ENCODE data around the gene RALGAPB. TPM values are rescaled to one million over a fixed set of nuclear protein-coding genes. Genes with fewer than 3 reads are reported as not detected.

The RALGAPB gene
- polyA plus RNA-seq, 4 donors, result 32.2 to 43.2 (median 37.2) TPM

DNA sequence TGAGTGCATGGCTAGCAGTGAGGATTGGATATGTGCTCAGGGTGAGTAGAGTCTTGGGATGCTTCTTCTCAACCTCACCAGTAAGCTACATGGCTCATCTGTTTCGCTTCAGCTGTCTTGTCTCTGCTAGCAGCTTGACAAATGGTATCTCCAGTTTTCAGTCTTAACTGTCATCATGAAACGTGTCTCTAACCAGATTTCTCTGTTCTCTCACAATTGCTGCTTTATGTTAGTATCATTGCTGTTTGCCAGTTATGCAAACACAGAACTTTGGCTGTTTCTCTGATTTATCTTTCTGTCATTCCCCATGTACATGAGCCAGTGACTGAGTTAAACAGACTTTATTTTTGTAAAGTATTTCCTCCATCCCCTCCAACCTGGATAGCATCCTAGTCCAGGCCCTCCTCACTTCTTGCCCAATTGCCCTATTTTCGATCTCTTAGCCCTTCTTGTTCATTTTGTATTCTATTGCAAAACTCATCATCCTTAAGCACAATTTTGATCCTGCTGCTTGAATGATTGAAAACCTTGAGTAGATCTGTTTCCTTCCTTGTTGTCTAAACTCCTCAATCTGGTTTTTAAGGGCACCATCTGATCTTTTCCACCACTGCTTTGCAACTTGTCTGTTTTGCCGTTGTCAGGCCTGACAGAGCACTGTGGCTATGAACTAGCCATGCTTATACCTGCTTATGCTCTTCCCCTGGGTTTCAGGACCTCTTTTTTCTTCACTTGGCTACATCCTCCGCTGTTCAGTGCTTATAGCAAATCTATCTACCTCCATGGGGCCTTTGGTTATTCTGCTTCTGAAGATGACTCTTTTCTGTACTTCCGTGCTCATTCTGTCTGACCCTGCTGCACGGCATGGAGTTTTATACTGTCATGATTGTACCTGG is 70.6 kb downstream of the RALGAPB start:
- DNase-seq (ENCODE audit: low read depth in 4 of 4, low spot score in 3 of 4), result no peak

DNA sequence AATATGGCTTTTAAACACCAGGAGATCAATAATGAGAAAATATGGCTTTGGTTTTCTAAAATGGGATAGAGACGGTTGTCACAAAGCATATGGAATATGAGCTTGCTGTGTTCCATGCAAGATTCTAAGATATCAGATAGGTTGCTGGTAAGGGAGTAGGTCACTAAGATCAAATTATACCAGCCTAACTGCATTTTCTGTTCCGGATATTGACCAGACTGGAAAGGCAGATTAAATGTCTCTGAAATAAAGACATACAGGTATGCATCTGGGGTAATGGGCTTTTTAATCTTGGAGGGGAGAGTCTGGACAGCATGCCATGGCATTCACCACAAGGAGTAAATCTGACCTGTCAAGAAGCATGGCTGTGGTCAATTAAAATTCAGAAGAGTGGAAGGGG is 73.1 kb downstream of the RALGAPB start:
- no peak for DNase-seq (ENCODE audit: low read depth in 4 of 4, low spot score in 3 of 4)

DNA sequence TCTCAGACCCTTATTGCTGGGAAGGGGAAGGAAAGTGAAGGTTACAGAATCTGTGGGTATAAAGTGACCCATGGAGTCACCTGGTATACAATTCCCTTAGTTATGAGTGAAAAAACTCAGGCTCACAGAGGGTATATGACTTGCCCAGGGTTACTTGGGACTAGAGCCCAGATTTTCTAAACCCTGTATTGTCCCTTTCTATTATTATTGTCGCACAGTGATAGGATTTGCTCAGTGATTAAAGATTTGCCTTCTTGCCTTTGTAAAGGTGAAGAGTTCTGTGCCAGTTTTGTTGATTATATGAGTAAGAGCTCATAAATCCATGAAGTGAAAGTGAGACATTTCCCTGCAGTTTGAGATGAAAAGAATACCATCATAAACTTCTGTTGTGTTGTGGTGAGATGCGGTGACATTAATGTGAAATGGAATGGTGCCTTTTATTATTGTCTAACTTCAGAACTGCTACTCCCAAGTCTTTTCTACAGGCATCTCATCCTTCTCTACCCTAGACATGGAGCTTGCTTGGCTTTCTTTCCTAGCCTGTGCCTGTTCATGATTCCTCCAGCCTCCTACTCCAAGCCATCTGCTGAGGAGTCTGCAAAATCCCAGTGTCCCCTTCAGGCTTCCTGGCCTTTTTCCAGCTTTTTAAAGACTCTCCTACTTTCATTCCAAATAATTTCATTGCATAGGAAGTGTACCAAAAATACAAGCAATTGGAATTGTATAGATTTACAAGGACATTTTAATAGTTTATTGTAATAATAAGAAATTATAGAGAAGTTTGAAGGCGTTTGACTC is 74.8 kb downstream of the RALGAPB start:
- no peak for DNase-seq (ENCODE audit: low read depth in 4 of 4, low spot score in 3 of 4)

GRCh38 chr20:38548356-38549083 is 75.9 kb downstream of the RALGAPB start:
- DNase-seq (ENCODE audit: low read depth in 4 of 4, low spot score in 3 of 4), result no peak

GRCh38 chr20:38550274-38550673 is 77.6 kb downstream of the RALGAPB start:
- DNase-seq (ENCODE audit: low read depth in 4 of 4, low spot score in 3 of 4), result no peak

GRCh38 chr20:38551056-38551626 is 78.5 kb downstream of the RALGAPB start:
- no peak for DNase-seq (ENCODE audit: low read depth in 4 of 4, low spot score in 3 of 4)

- DNase-seq (ENCODE audit: low read depth in 4 of 4, low spot score in 3 of 4), result no peak
These were observed 82.3 kb downstream of the RALGAPB start for GRCh38 chr20:38554986-38555385.

DNA sequence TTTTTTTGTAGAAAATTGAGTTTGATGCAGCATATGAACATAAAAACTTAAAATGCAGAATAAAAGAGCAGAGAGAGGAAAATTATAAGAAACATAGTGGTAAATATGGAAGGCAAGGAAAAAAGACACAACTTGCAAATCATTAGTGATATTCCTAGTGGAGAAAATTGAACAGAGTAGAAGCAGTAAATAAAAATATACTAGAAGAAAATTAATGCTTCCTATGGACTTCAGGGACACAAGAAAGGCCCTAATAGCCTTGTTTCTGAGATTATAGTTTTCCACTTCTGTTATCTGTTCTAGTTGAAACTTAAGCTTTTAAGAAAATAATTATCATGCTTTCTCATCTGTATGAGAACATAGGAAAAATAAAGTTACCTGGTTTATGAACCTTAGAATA is 82.8 kb downstream of the RALGAPB start:
- no peak for DNase-seq (ENCODE audit: low read depth in 4 of 4, low spot score in 3 of 4)

DNA sequence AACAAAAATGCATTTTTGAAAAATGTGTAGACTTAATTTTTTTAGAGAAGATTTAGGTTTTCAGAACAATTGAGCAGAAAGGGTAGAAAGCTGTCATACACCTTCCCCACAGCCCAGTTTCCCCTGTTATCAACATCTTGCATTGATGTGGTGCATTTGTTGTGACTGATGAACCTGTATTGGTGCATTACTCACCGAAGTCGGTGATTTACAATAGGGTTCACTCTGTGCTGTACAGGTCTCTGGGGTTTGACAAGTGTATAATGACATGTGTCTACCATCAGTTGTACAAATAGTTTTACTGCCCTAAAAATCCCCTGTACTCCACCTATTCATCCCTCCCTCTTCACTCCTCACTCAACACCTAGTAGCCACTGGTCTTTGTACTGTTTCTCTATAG is 84.5 kb downstream of the RALGAPB start:
- DNase-seq (ENCODE audit: low read depth in 4 of 4, low spot score in 3 of 4), result no peak

DNA sequence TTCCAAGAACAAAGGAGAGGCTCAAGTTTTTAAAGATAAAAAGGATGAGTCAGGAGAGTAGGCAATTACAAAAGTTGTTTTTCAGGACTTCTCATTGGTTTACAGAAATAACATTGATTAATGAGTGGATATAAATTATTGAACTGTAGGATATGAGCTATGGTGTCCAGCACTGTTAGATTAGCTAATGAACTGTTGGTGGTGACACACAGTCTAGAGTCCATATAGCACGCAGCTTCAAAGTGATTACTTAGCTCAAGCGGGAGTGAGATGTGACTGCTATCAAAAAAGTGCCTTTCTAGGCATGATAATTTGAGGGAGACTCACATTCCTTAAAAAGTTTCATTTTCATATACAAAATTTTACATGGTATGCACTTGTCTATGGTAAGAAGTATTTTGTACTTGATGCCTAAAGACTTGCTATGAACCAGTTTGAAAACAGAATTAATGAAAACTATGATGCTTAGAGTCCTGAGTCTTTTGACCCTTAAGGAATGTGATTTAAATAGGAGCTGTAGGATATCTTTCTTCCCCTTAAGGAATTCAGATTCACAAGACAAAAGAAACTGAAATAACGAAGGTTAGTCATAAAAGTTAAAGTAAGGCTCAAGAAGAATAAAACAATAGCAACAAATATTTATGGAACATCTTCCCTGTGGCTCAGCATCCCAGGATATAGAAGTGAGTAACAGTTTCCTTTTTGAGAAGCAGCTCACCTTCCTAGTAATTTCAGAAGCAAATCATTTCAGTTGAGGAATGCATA is 86.1 kb downstream of the RALGAPB start:
- DNase-seq (ENCODE audit: low read depth in 4 of 4, low spot score in 3 of 4), result no peak

- DNase-seq (ENCODE audit: low read depth in 4 of 4, low spot score in 3 of 4), result no peak
These were observed 87.1 kb downstream of the RALGAPB start for GRCh38 chr20:38559764-38560163.

DNA sequence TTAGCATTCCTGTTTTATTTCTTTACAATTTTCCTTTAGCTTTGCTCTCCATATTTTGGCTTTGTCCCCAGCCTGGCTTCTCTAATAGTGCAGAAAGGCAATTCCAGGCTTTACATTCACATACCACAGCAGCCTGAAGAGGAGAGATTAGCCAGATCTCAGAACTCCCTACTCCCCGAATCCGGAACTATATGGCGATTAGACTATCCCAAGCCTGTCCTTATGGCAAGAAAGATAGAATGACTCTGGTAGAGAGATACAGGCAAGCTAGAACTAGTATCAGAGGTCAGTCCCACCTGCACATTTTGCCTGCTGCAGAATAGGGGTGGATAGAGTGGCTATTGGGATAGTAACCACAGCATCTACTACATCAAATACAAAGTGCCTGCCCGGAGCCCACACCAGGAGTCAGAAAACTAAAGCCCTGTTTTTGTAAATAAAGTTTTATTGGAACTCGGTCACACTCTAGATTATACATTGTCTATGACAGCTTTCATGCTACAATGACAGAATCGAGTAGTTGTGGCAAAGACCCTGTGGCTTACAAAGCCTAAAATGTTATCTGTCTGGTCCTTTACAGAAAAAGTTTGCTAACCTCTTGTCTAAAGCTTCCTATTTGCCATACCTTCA is 91.3 kb downstream of the RALGAPB start:
- no peak for DNase-seq (ENCODE audit: low read depth in 4 of 4, low spot score in 3 of 4)

- DNase-seq (ENCODE audit: low read depth in 4 of 4, low spot score in 3 of 4), result no peak
These were observed 92.0 kb downstream of the RALGAPB start for GRCh38 chr20:38564680-38565079.

DNA sequence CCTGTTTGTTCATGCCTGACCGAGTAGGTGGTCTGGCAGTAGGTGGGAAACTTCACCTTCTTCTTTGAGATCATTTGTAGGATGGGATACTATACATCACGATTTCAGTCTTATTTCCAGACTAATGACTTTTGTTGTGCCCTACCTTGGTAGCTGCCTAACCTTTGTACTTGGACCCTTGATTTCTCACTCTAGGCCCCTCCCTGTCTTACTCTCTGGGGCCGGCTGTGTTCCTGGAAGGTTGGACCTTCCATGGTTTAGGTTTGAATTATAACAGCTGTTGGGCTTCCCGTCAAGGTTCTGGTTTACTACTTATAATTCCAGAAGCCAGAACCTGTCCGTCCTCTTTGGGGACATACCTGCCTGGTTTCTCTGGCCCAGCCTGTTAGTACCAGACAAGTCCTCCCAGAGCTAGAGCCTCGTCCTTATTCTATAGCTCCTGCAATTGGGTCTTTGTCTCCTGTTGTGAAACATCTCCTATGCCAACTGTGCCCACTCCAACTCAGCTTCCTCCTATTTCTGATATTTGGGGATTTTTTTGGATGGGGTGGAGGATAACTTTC is 93.5 kb downstream of the RALGAPB start:
- DNase-seq (ENCODE audit: low read depth in 4 of 4, low spot score in 3 of 4), result no peak

GRCh38 chr20:38569747-38570525 is 97.3 kb downstream of the RALGAPB start:
- DNase-seq (ENCODE audit: low read depth in 4 of 4, low spot score in 3 of 4), result no peak

- no peak for DNase-seq (ENCODE audit: low read depth in 4 of 4, low spot score in 3 of 4)
These were observed 100.8 kb downstream of the RALGAPB start for GRCh38 chr20:38573413-38573812.

DNA sequence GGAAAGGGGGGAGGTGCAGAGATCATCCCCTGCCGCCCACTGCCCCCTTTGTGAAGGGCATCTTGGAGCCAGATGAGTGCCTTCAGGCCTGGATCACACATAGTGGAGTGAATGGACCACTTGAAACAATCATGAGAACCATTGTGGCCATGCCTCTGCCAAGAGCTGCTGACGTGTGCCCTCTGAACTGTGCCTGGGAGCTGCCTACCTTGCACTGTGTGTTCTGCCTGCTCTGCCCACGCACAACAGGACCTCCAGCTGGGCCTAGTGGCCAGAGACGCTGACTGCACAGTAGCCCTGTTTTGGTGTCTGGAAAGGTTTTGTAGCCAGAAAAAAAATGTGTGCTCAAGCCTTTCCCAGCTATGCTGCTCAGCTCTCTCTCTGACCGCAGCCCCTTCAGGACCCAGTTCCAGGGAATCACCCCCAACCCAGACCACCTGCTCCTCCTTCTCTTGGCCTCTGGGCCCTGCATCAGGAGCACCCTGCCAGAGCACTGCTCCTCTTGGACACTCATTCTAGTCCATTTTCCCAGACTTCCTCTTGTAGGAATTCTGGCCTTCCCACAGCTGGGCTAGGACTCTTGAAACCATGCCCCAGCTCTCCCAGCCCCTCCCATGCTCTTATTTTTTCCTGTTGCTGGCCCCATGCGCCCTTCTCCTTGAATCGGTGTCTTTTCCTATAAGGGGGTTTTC is 106.7 kb downstream of the RALGAPB start:
- DNase-seq (ENCODE audit: low read depth in 4 of 4, low spot score in 3 of 4), result no peak

DNA sequence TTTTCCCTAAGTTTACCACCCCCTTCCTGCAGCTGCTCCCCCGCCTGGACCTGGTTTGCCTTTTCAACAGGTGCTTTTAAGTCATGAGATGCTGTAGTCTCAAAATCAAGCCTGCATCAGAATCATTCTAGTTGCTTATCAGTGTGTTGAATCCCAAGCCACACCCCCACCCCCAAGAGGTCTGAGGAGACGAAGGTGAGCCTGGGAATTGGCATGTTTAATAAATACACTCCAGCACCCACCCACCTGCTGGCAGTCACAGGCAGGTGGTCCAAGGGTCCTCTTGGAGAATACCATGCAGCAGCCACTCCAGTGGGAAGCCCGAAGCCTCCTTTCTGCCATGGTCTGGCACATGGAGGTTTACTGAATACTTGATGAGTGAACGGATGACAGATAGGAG is 107.3 kb downstream of the RALGAPB start:
- DNase-seq (ENCODE audit: low read depth in 4 of 4, low spot score in 3 of 4), result no peak

Data from right renal pelvis (tissue), 4 donors.